ENCODE results near the gene PIGN. TPM values are rescaled to one million over a fixed set of nuclear protein-coding genes. Genes with fewer than 3 reads are reported as not detected.

Gene PIGN
- total RNA-seq, 1 experiment from 2014 or later: 30.9 TPM

GRCh38 chr18:61995618-61996017 lies 191.2 kb downstream of the PIGN start:
- H3K18ac ChIP-seq (ENCODE audit: insufficient read length, low read depth, low read length): no peak overlapping the region
- H3K9me3 Mint-ChIP-seq: peaks cover 16 to 19% of the 10 kb centered on the region in 2 experiments
- no peak overlapping the region for H4K5ac ChIP-seq (ENCODE audit: insufficient read length, low read depth, low read length)
- no peaks in the 10 kb centered on the region; the same call in 1 of the 2 replicates for H3K4me1 ChIP-seq (ENCODE audit: insufficient read depth, low read length)
- no peak for DNase-seq
- no peak overlapping the region for H3K4ac ChIP-seq (ENCODE audit: low read depth, low read length)
- peaks cover 14 to 29% of the 10 kb centered on the region in 2 experiments for H3K4me1 Mint-ChIP-seq
- no peak overlapping the region for H3K14ac ChIP-seq (ENCODE audit: insufficient read depth, low read length)
- H3K27ac ChIP-seq (ENCODE audit: insufficient read length, low read depth, low read length): no peak overlapping the region
- no peak overlapping the region for H2BK120ac ChIP-seq (ENCODE audit: low read depth, low read length, poor library complexity, severe bottlenecking)
- H3K9ac ChIP-seq (ENCODE audit: extremely low read depth, insufficient read length, low read length): no peak overlapping the region
- no peak overlapping the region for H2AK5ac ChIP-seq (ENCODE audit: insufficient read length, low read length)
- no peak overlapping the region for H2BK15ac ChIP-seq (ENCODE audit: low read depth, low read length)
- H3K9me3 ChIP-seq (ENCODE audit: control insufficient read depth, low read depth, low read length): peaks cover 10% of the 10 kb centered on the region
- no peaks in the 10 kb centered on the region for H3K27me3 Mint-ChIP-seq (ENCODE audit: low read depth)
- no peak overlapping the region for H3K4me2 ChIP-seq (ENCODE audit: insufficient read depth, insufficient read length, low read length)
- H2AFZ ChIP-seq (ENCODE audit: low read length): no peak overlapping the region
- no peak overlapping the region for H3K4me3 Mint-ChIP-seq
- no peak overlapping the region for H3K56ac ChIP-seq (ENCODE audit: insufficient read length, low read depth, low read length)
- H3K23ac ChIP-seq (ENCODE audit: insufficient read length, low read depth, low read length): no peak overlapping the region
- no peak overlapping the region for H2BK5ac ChIP-seq (ENCODE audit: insufficient read length, low read length)
- H4K20me1 ChIP-seq (ENCODE audit: control insufficient read depth, insufficient read depth, insufficient read length): no peaks in the 10 kb centered on the region
- no peaks in the 10 kb centered on the region for H3K79me1 ChIP-seq (ENCODE audit: insufficient read depth, low read depth, low read length, poor library complexity, severe bottlenecking)
- no peak overlapping the region for H2BK20ac ChIP-seq (ENCODE audit: low read depth, low read length, poor library complexity, severe bottlenecking)
- H3K36me3 Mint-ChIP-seq (ENCODE audit: insufficient read depth in 1 of 3, low read depth in 3 of 3): peaks cover 12 to 19% (median 13%) of the 10 kb centered on the region in 3 experiments
- no CpG with 5 or more reads among the region's 1 CpG for WGBS (ENCODE audit: extremely low coverage, insufficient read length, low lambda C conversion rate)
- no peak overlapping the region for H4K8ac ChIP-seq (replicated peaks; ENCODE audit: insufficient read length, low read depth, low read length)
- H3K27me3 ChIP-seq (ENCODE audit: insufficient read depth, low read length): no peaks in the 10 kb centered on the region
- H4K91ac ChIP-seq (ENCODE audit: insufficient read length, low read depth, low read length): no peak overlapping the region
- TF ChIP-seq CTCF (conservative IDR thresholded peaks at IDR 0.05): no peak
- H3K27ac Mint-ChIP-seq: no peak overlapping the region
- no peak overlapping the region for H3T11ph ChIP-seq (ENCODE audit: low read length)
- H2BK12ac ChIP-seq (ENCODE audit: insufficient read length, low read depth, low read length): no peak overlapping the region
- H3K79me2 ChIP-seq (ENCODE audit: insufficient read depth, low read length): no peaks in the 10 kb centered on the region
- H3K23me2 ChIP-seq (ENCODE audit: insufficient read length, low read depth, low read length, poor library complexity, severe bottlenecking): no peaks in the 10 kb centered on the region

Measured in H9 (cell line).